Measurements from ENCODE around the gene C1orf122.

C1orf122 gene

DNA sequence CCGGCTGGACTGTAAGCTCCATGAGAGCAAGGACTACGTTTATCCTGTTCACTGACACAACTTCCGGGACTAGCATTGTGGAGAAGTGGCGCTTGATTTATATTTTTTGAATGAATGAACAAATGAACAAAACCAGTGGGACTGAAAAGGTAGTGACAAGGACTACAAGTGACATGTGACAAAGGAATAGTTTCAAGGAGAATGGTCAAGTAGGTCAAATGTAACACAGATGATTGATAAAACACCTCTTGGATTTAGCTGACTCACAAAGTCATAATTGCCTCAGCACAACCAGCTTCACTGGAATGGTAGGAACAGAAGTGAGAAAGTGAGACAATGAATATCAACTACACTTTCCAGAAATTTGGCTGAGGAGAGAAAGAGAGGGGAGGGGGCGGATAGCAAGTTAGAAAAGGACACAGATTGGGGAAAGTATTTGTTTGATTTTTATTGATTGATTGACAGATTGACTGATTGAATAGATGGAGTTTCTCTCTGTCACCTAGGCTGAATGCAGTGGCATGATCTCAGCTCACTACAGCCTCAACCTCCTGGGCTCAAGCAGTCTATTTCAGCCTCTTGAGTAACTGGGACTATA, 37.6 kb downstream of the C1orf122 start:
- DNase-seq (ENCODE audit: low read depth) = no peak

DNA sequence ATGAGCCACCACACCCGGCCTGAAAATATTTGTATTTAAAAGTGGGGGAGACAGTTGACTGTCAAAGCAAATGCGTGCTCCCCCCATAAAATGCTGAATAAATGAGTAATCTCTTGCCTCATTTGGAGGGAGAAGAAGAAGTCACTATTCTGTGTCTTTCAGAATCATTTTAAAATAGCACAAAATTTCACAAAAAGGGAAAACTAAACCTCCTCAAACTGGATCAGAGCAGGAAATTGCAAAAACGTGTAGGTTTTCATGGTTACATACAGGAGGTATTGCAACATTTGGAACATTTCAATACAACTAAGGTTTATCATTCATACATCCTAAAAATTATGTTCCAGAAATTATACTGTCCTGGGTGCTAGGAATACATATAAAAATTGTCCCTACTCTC, 38.2 kb downstream of the C1orf122 start:
- no peak for DNase-seq (ENCODE audit: low read depth)

DNA sequence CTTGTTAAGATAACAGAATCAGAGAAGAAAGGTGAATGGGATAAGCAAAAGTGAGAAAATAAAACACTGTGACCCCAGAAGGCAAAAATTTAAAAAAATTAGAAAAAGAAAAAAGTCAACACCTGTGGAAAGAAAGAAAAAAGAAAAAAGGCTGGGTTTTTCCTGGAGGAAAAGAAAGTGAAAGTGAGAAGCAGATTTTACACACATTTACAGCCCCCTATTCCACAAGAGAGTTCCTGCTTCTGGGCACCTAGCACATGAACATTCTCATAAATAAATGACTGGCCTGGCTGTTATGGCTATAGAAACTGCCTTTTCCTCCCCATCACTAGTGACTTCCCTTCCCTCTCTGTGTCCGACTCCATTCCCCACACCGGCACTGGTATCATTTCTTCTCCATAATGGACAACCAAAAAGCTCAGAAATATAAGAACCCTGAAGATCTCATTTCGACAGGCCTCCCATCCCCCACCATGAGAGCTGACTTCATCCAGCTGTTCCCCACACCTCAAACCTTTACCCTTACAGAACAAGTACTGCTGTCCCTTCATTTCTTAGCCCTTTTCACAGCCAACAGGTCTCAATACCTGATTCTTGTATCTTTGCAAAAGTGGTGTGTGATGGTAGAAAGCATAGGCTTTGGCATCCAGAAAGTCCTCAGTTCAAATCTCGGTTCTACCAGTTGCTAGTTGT, 39.2 kb downstream of the C1orf122 start:
- DNase-seq (ENCODE audit: low read depth) = no peak

DNA sequence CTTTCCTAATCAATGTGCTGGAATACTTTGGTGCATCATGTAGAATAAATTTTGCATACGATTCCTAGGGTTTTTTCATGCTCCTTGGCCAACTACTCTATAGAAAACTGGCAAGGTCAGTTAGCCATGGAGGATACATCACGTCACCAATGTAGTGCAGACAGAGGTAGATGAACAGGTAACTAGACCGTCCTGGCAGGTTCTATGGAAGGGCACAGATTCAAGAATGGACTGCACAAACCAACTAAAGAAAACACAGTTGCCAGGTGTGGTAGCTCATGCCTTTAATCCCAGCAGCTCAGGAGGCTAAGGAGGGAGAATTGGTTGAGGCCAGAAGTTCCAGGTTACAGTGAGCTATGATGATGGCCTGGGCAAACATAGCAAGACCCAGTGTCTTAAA, 41.9 kb downstream of the C1orf122 start:
- DNase-seq (ENCODE audit: low read depth) = no peak

DNA sequence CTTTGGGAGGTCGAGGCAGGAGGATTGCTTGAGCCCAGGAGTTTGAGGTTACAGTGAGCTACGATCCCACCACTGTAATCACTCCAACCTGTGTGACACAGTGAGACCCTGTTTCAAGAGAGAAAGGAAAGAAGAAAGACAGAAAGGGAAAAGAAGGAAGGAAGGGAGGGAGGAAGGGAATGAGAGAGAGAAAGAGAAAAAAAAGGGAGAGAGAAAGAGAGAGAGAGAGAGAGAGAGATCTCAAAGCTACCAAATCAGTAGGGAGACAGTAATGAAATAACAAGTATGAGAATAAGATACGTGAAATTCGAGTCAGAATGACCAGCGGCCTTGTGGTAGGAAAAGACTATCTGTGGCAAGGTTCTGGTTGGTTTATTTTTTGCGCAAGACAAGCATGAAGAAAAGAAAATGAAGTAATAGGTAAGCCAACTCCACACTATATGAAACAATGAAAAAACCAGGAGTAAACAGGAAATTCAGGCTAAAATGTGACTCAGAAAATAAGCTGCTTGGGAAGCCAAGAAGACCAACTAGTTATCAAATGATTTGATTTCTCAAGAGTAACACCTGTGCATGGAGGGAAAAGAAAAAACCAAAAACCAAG, 42.9 kb downstream of the C1orf122 start:
- DNase-seq (ENCODE audit: low read depth) = no peak

DNA sequence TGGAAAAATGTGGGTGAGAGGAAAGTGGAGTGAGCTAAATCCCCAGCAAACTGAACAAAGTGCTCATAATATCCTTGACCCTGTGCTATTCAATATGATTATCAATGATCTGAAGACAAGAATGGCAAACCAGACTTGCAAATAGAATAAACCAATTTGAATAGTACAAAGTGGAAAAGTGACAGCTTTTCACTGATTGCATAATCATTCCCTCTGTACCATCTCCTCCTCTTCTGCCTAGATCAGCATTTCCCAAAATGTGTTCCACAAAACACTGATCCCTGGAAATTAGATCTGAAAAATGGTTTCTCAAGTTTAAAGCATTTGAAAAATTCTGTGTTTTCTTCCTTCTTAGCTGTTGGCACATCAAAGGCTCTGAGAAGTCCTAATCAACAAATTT, 43.7 kb downstream of the C1orf122 start:
- DNase-seq (ENCODE audit: low read depth) = no peak

DNA sequence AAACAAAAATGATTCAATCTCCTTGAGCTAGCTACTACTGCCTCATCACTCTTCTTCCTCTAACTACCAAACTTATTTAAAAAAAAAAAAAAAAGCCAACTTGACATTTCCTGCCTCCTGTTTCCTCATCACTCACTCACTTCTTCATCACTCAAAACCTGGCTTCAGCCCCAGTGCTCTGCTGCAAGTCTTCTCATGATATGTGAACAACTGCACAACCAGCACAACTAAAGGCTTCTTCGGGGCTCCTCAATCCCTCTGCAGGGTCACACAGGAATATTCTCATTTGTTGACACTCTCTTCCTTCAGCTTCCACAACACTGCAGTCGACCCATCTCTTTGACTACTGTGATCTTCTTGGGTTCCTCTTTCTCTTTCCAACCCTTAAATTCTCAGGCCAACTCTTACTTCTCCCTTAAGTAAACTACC, 44.2 kb downstream of the C1orf122 start:
- DNase-seq (ENCODE audit: low read depth) = no peak

DNA sequence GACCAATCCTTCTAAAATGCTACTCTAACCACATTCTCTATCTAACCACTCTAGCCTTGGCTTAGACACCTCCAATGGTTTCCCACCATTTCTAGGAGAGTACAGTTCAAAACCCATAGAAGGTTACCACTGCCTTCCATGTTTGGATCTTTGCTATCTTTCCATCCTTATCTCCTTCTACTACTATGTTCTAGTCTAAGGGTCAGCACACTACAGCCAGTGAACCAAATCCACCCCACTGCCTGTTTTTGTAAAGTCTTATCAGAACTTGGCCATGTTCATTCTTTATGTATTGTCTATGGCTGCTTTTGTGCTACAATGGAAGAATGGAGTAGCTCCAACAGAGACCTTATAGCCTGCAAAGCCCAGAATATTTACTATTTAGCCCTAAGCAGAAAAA, 45.6 kb downstream of the C1orf122 start:
- no peak for DNase-seq (ENCODE audit: low read depth)

DNA sequence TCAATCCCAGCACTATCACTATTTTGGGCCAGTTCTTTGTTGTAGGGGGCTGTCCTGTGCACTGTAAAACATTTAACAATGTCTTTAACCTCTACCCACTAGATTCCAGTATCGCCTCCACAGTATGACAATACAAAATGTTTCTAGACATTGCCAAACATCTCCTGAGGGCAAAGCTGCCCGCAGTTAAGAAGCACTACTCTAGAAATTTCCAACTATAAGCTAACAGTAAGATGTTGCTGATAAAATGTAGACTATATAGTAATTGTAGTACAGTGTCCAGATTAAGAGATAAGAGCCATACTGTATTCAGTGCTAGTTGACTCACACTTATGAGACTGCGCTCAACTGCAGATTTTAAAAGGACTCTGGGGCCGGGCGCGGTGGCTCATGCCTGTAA, 46.8 kb downstream of the C1orf122 start:
- no peak for DNase-seq (ENCODE audit: low read depth)

All from non-pigmented ciliary epithelial cell (primary cell).